NCI-H446 (cell line): ENCODE measurements around the gene STRIP1.

Source experiments
- DNase-seq, 2 experiments: peaks; one replicate each; lab custom pipeline; 2025; lab: John Stamatoyannopoulos, UW

The STRIP1 gene

GRCh38 chr1:110094931-110095654 is 60.7 kb downstream of the STRIP1 start:
- DNase-seq, result no peak

- DNase-seq, result no peak
Measured at GRCh38 chr1:110097507-110098221, 63.2 kb downstream of the STRIP1 start.

GRCh38 chr1:110098222-110099026 is 64.0 kb downstream of the STRIP1 start:
- DNase-seq, result no peak

- no peak for DNase-seq
Measured at GRCh38 chr1:110100335-110100734, 65.9 kb downstream of the STRIP1 start.

GRCh38 chr1:110102081-110102480 is 67.7 kb downstream of the STRIP1 start:
- DNase-seq, result no peak
